Panc1 (cell line): ENCODE measurements around the gene OAT. TPM values are rescaled to one million over a fixed set of nuclear protein-coding genes. Genes with fewer than 3 reads are reported as not detected.

Experiments used
- ATAC-seq: fragments of 200-7000 bp; cut with Tn5 transposase; 2 replicates; pipeline ENCODE4 v1.9.1; 2020; ENCODE audit warnings: mild to moderate bottlenecking, moderate library complexity
- BruUV-seq: library from RNA; stranded (reverse); fragments of 400-500 nt; replicated peaks from 2 replicates; lab custom pipeline; 2021; lab: Mats Ljungman, UMichigan
- CTCF ChIA-PET: fragments of 300-600 bp; sonication (Branson Sonifier 250); formaldehyde crosslinking; loops from one replicate; lab custom pipeline; 2022; ENCODE audit warnings: antibody characterized with exemption; lab: Charles Lee
- POLR2A ChIA-PET: fragments of 300-600 bp; sonication (Branson Sonifier 250); formaldehyde crosslinking; loops from one replicate; lab custom pipeline; 2022; ENCODE audit warnings: antibody characterized with exemption; lab: Charles Lee
- DNase-seq: peaks from one replicate; pipeline ENCODE4 v3.0.0-alpha.2; 2010; ENCODE audit warnings: low read depth, low spot score
- H3K27ac ChIP-seq: 2 replicates; pipeline ENCODE4 v1.5.1; 2011; ENCODE audit warnings: mild to moderate bottlenecking, low read length, inconsistent platforms
- H3K27me3 ChIP-seq: fragments of 200-500 bp; sonication (Bioruptor generic); 2 replicates; pipeline ENCODE4 v1.6.0; 2014; ENCODE audit warnings: low read length, inconsistent platforms; ENCODE audit not compliant: control insufficient read depth, insufficient read depth
- H3K36me3 ChIP-seq: fragments of 200-500 bp; sonication (Bioruptor generic); 2 replicates; pipeline ENCODE4 v1.5.1; 2014; ENCODE audit warnings: inconsistent platforms, mild to moderate bottlenecking, low read length, moderate library complexity; ENCODE audit not compliant: control insufficient read depth, insufficient read depth
- H3K4me1 ChIP-seq: 2 replicates; pipeline ENCODE4 v1.5.1; 2011; ENCODE audit warnings: inconsistent platforms, mild to moderate bottlenecking, low read length, moderate library complexity; ENCODE audit not compliant: control insufficient read depth, insufficient read depth
- H3K4me3 ChIP-seq, 2 experiments: 2 replicates each; pipeline ENCODE4 v1.5.1; 2011 to 2012; ENCODE audit warnings: low read depth in 2 of 2, low read length in 2 of 2, mild to moderate bottlenecking in 2 of 2, inconsistent platforms in 1 of 2, moderate library complexity in 1 of 2
- H3K9me3 ChIP-seq: fragments of 200-500 bp; sonication (Bioruptor generic); 2 replicates; pipeline ENCODE4 v1.5.1; 2014; ENCODE audit warnings: low read depth, mild to moderate bottlenecking, inconsistent platforms, low read length, moderate library complexity; ENCODE audit not compliant: control insufficient read depth, insufficient read depth
- CTCF ChIP-seq: fragments of 450-650 bp; IDR thresholded peaks from 2 replicates; pipeline ENCODE4 v1.5.1; 2017; ENCODE audit warnings: mild to moderate bottlenecking
- POLR2AphosphoS5 ChIP-seq: IDR thresholded peaks from 2 replicates; pipeline ENCODE4 v1.6.1; 2012; ENCODE audit warnings: mild to moderate bottlenecking, low read depth, low read length, moderate library complexity
- REST ChIP-seq, 2 experiments: IDR thresholded peaks; 2 replicates each; pipeline ENCODE4 v1.6.1; 2011 to 2012; ENCODE audit warnings: low read depth in 2 of 2, control low read depth in 1 of 2, low read length in 1 of 2, mild to moderate bottlenecking in 1 of 2, moderate library complexity in 1 of 2; ENCODE audit not compliant: insufficient read depth in 1 of 2
- SIN3A ChIP-seq: IDR thresholded peaks from 2 replicates; pipeline ENCODE4 v1.6.1; 2012; ENCODE audit warnings: low read depth, mild to moderate bottlenecking, low read length, moderate library complexity, borderline replicate concordance; ENCODE audit not compliant: insufficient read depth
- TCF7L2 ChIP-seq: IDR thresholded peaks from 2 replicates; pipeline ENCODE4 v1.6.1; 2011; ENCODE audit warnings: mild to moderate bottlenecking, low read depth, low read length, inconsistent platforms
- in situ Hi-C: cut with HindIII; loops from 2 replicates; pipeline ENCODE4 v1.10.0; 2016; ENCODE audit warnings: low sequenced_read_pairs, low pct_unique_long_range_greater_than_20kb
- intact Hi-C: fragments of 100-400 bp; cut with micrococcal nuclease; formaldehyde crosslinking; loops from one replicate; pipeline ENCODE4 v1.10.0; 2022; ENCODE audit not compliant: unreplicated experiment
- total RNA-seq: library from RNA; stranded (reverse); gene quantifications from one replicate; pipeline ENCODE4 v1.2.1, GENCODE V29; 2021; ENCODE audit not compliant: unreplicated experiment

Gene OAT
- total RNA-seq, 1 experiment from 2014 or later, result 166 TPM

GRCh38 chr10:124362568-124362967, 56.2 kb downstream of the OAT start:
- intact Hi-C loops, result no loop called here
- no peak for ATAC-seq
- H3K9me3 ChIP-seq, result no peaks in the 10 kb centered on the region
- no peaks in the 10 kb centered on the region for H3K4me1 ChIP-seq
- H3K36me3 ChIP-seq, result no peaks in the 10 kb centered on the region
- CTCF ChIA-PET, result no interaction called here
- BruUV-seq, result no TSS peak
- H3K27me3 ChIP-seq, result peaks cover 2% of the 10 kb centered on the region; the same call in 1 of the 2 replicates
- no peak overlapping the region for H3K4me3 ChIP-seq
- H3K27ac ChIP-seq, result no peak overlapping the region
- no peak for TF ChIP-seq TCF7L2
- TF ChIP-seq REST (IDR thresholded peaks at IDR 0.05; ENCODE audit: insufficient read depth in 1 of 2, low read depth in 2 of 2, low read length in 1 of 2), result no peak
- no peak for TF ChIP-seq CTCF
- in situ Hi-C loops, result no loop called here
- POLR2A ChIA-PET, result no interaction called here
- DNase-seq, result no peak

GRCh38 chr10:124359336-124359832, 59.3 kb downstream of the OAT start:
- peaks cover 6% of the 10 kb centered on the region for H3K4me1 ChIP-seq
- CTCF ChIA-PET, result interaction anchor here (0.7 kb wide), 1 partner anchor 41 kb away, joined by 3 read pairs; no protein-coding TSS in a partner anchor
- TF ChIP-seq POLR2AphosphoS5 (no peak), TCF7L2 (no peak)
- H3K36me3 ChIP-seq, result no peaks in the 10 kb centered on the region
- no peak overlapping the region for H3K27ac ChIP-seq
- ATAC-seq (no peak), DNase-seq (no peak)
- intact Hi-C loops, result no loop called here
- no TSS peak for BruUV-seq
- no peak overlapping the region for H3K4me3 ChIP-seq
- in situ Hi-C loops, result no loop called here
- POLR2A ChIA-PET, result no interaction called here
- H3K9me3 ChIP-seq, result no peaks in the 10 kb centered on the region
- H3K27me3 ChIP-seq, result peaks cover 2% of the 10 kb centered on the region; the same call in 1 of the 2 replicates

- Histone ChIP-seq H3K4me3 (no peak overlapping the region), H3K36me3 (no peaks in the 10 kb centered on the region), H3K4me1 (peaks cover 10% of the 10 kb centered on the region), H3K27ac (no peak overlapping the region), H3K27me3 (peaks cover 2% of the 10 kb centered on the region; the same call in 1 of the 2 replicates), H3K9me3 (no peaks in the 10 kb centered on the region)
- CTCF ChIA-PET, result interaction anchor here (0.6 kb wide), 1 partner anchor 380 kb away, joined by 3 read pairs; no protein-coding TSS in a partner anchor
- TF ChIP-seq CTCF (no peak), SIN3A (no peak), POLR2AphosphoS5 (no peak), REST (IDR thresholded peaks at IDR 0.05; ENCODE audit: insufficient read depth in 1 of 2, low read depth in 2 of 2, low read length in 1 of 2) (no peak)
- intact Hi-C loops (no loop called here), in situ Hi-C loops (no loop called here)
- ATAC-seq, result no peak
- POLR2A ChIA-PET, result no interaction called here
- BruUV-seq, result no TSS peak
- DNase-seq, result no peak
Measured at GRCh38 chr10:124357561-124357885, 61.2 kb downstream of the OAT start.
